Islet of Langerhans (tissue), 1 donor: ENCODE results near the gene C5AR2.
A peak's percentile ranks its signal among the peaks of the same experiment; 100 is the strongest.
"Not testable (repeated sequence)": the region's sequence is repeated elsewhere in the genome, so short reads cannot be mapped to it uniquely, and the experiment has no call there.

Source experiments
- FAIRE-seq: peaks from one replicate; lab custom pipeline; 2011; peaks lifted over from hg19 to GRCh38; lab: Jason Lieb, UNC

Gene C5AR2

GRCh38 chr19:47331931-47332547 is at the start of gene C5AR2:
Gene C5AR2, plus strand, starts transcription at chr19:47332175. Its CDS starts 8,625 bp downstream, at chr19:47340800.
- FAIRE-seq = no peak

GRCh38 chr19:47283405-47284059 is 48.4 kb upstream of the C5AR2 start:
- FAIRE-seq = no peak

- FAIRE-seq = peak; percentile 58
Measured at GRCh38 chr19:47284324-47284899, 47.6 kb upstream of the C5AR2 start.

- peak; percentile 66 for FAIRE-seq
Measured at GRCh38 chr19:47296036-47296435, 35.9 kb upstream of the C5AR2 start.

- FAIRE-seq = not testable (repeated sequence)
Measured at GRCh38 chr19:47300867-47301266, 31.1 kb upstream of the C5AR2 start.

- no peak for FAIRE-seq
Measured at GRCh38 chr19:47302249-47302648, 29.7 kb upstream of the C5AR2 start.

- FAIRE-seq = no peak
Measured at GRCh38 chr19:47303966-47304365, 28.0 kb upstream of the C5AR2 start.

GRCh38 chr19:47305309-47305751 is 26.6 kb upstream of the C5AR2 start:
- peak; percentile 24 for FAIRE-seq

- no peak for FAIRE-seq
Measured at GRCh38 chr19:47306303-47306702, 25.7 kb upstream of the C5AR2 start.

- FAIRE-seq = no peak
Measured at GRCh38 chr19:47309038-47309437, 22.9 kb upstream of the C5AR2 start.

GRCh38 chr19:47309608-47310007 is 22.4 kb upstream of the C5AR2 start, which contains the start of gene C5AR1:
Gene C5AR1, plus strand, starts transcription at chr19:47309861. Its CDS starts 35 bp downstream, at chr19:47309896.
- FAIRE-seq = no peak

GRCh38 chr19:47310323-47310722 is 21.7 kb upstream of the C5AR2 start:
- no peak for FAIRE-seq

GRCh38 chr19:47310819-47311218 is 21.2 kb upstream of the C5AR2 start:
- no peak for FAIRE-seq

GRCh38 chr19:47312366-47313006 is 19.5 kb upstream of the C5AR2 start:
- FAIRE-seq = no peak

- no peak for FAIRE-seq
Measured at GRCh38 chr19:47313754-47314295, 18.1 kb upstream of the C5AR2 start.

GRCh38 chr19:47315125-47315821 is 16.7 kb upstream of the C5AR2 start:
- no peak for FAIRE-seq

GRCh38 chr19:47316513-47316912 is 15.5 kb upstream of the C5AR2 start:
- FAIRE-seq = no peak

- no peak for FAIRE-seq
Measured at GRCh38 chr19:47319923-47320871, 11.8 kb upstream of the C5AR2 start.

GRCh38 chr19:47321630-47322029 is 10.3 kb upstream of the C5AR2 start:
- FAIRE-seq = no peak

GRCh38 chr19:47322058-47322457 is 9.9 kb upstream of the C5AR2 start:
- no peak for FAIRE-seq

GRCh38 chr19:47323409-47323808 is 8.6 kb upstream of the C5AR2 start:
- FAIRE-seq = no peak
